NCI-H1694 (cell line): Measurements from ENCODE around the gene CXCR6.
"Not testable (repeated sequence)": the region's sequence is repeated elsewhere in the genome, so short reads cannot be mapped to it uniquely, and the experiment has no call there.

Experiments
- DNase-seq: peaks from one replicate; lab custom pipeline; 2025; lab: John Stamatoyannopoulos, UW

Gene CXCR6

DNA sequence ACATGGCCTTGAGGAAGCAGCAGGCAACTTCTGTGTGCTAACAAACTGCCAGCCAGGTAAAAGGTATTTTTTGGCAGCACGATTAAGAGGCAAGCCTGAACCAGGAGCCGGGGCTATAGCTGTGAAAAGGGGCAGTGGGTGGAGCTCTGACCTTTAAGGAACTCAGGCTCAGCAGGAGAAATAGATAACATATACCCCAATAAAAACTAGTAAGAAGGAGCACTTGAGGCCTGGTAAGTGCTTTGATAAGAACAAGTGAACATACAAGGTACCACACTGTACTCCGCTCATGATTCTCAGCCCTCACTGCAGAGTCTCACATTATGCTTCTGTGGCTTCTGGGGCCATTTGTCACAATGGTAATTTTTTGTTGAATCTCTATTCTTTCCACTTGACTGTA lies 46.9 kb downstream of the CXCR6 start:
- DNase-seq: no peak

DNA sequence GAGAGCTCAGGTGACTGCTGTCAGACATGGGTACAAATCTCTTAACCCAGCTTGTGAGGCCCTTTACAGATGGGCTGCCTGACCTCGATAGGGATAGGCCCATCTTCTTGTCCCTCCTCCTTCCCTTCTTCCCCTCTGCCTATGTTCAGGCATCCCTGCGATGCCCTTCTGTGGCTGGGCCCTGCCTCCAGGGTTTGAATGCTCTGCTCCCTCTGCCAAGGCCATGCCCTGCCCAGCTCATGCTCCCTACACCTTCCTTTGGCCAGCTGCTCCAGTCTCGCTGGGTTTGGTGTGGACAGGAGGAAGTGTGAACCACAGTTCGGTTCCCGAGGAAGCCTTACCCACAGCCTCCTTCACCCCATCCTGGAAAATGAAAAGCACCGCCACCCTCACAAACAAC lies 48.1 kb downstream of the CXCR6 start:
- DNase-seq: no peak

- no peak for DNase-seq
Observed at GRCh38 chr3:45992133-45992729, 49.0 kb downstream of the CXCR6 start.

GRCh38 chr3:45992821-45993221 lies 49.6 kb downstream of the CXCR6 start:
- DNase-seq: no peak

DNA sequence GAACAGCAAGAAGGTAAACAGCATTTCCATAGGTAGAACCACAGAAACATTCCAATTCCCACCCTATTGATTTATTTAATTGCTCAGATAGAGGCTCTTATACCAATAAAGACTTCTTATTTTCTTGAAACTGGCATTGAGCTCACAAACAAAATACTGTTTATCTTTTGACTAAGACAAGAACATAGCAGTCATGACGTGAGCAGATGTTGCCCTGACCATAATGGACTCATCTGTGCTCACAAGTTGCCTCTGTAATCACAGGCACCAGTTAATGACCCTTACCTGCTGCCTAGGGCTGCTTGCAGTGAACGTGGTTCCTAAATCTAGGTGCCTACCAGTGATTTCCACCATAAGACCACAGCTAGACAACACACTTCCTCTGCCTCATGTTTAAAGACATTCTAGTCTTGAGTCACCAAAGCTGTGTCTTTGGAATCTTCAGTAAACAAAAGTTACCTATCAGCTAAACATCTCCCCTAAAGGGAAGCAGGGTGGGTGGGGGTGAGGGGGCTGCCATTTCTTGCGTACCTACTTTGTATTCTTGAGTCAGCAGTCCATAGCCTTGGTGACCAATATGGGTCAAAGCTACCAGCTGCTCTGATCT lies 50.3 kb downstream of the CXCR6 start:
- no peak for DNase-seq

- no peak for DNase-seq
Observed at GRCh38 chr3:45994419-45995235, 51.4 kb downstream of the CXCR6 start.

DNA sequence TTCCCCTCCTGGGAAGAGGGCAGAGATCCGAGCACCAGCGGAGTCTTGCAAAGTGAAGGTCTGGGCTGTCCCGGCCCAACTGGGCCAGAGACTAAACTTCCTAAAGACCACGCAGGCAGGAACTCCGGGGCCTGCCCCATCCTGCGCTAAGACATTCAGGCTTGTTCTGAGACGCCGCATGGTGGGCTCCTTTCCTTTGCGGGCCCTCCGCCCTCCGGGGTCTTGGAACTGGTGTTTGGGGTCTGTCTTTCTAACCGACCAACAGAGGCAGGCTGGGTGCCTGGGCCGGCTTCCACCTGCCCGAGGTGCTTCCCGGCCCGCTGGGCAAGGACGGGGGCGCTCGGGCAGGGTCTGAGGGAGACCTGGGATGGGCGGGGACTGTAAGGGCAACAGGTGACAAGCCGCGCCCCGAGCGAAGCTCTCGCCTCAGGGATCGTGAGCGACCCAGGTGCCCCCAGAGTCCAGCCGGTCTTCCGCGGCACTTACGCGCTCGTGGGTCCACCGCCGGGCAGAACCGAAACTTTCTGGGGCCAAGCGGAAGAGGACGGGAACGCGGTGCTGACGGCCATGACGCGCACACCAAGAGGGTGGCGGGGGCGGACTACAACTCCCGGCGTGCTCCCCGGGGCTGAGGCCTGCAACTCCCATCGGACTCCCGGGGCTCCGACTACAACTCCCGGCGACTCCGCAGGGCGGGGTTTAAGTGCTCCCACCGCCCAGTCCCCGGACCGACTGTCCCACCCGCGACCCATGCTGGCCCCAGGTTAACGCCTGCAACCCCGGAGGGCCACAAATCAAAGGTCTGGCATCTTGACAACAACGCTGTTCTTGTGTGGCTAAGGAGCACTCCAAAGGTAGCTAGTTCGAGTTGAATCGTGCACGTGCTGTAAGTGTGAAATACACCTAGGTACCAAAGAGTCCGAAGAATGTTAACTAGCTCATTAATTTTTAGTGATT lies 52.2 kb downstream of the CXCR6 start, which contains the start of gene FYCO1:
TSS of gene FYCO1 (minus strand) at position 589 of the 957 bp plus-strand sequence. CDS start 10,914 bp downstream, outside the sequence.
- DNase-seq: peak; percentile 52

DNA sequence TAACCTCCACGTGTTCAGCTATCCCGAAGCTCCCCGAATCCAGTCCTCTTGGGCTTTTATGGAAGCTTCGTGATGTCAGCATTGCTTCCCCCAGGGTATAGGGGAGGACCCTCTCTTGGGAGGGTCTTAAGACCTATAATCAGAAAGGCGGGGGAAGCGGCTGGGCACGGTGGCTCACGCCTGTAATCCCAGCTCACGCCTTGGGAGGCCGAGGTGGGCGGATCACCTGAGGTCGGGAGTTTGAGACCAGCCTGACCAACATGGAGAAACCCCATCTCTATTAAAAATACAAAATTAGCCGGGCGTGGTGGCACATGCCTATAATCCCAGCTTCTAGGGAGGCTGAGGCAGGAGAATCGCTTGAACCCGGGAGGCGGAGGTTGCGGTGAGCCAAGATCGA lies 54.2 kb downstream of the CXCR6 start:
- DNase-seq: not testable (repeated sequence)

DNA sequence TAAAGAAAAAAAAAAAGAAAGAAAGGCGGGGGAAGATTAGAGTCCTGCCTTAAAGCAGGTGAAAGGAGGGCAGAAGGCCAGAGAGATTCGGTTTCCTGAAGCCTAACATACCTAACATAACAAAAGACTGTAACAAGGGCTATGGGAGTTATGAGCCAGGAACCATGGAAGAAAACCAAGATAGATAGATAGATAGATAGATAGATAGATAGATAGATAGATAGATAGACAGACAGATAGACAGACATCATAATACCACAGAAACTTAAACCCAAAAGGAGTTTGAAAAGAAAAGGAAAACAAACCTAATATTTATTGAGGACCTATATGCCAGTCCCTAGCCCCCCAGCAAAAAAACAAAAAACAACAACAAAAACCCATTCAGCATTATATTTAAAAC lies 54.7 kb downstream of the CXCR6 start:
- no peak for DNase-seq
